ENCODE data around the gene KATNAL1.

DNA sequence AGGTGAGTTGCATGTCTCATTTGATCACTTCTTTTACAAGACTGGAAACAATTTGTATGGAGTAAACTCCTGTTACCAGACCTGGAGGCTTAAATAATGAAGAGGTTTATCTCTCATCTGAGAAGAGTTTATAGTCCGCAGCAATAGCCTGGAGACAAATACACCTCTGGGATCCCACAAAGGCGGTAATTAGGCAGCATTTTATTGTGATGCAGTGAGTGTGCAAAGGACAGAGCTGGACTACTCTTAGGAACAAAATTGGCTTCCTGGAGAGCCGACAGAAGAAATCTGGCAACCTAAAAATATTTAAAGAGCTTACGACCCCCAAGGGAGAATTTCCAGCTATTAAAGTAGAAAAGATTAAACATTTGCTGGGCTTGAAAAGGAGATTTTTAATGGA, 11.8 kb upstream of the KATNAL1 start:
- TF ChIP-seq POLR2A (IDR thresholded peaks at IDR 0.05; ENCODE audit: low read length) (no peak), GATA1 (IDR thresholded peaks at IDR 0.05; ENCODE audit: low read depth, low read length) (no peak)

Data from erythroblast (primary cell).